Measurements from ENCODE around the gene TDRD9. TPM values are rescaled to one million over a fixed set of nuclear protein-coding genes. Genes with fewer than 3 reads are reported as not detected.
"Not testable (repeated sequence)": the region's sequence is repeated elsewhere in the genome, so short reads cannot be mapped to it uniquely, and the experiment has no call there.

The TDRD9 gene
- not detected in 2 replicates for total RNA-seq (2014; rRNA removed; shearing (Covaris generic); ENCODE audit: low replicate concordance)

GRCh38 chr14:103928011-103928890 is at the start of gene TDRD9:
Gene TDRD9 (plus strand): TSS chr14:103928456. CDS start chr14:103928510, 54 bp downstream.
- no peaks in the 10 kb centered on the region for H3K36me3 ChIP-seq
- no peak for DNase-seq
- H3K27me3 ChIP-seq: no peaks in the 10 kb centered on the region
- H3K9me3 ChIP-seq: no peaks in the 10 kb centered on the region
- no peak within 1 kb of the TSS for H3K4me3 ChIP-seq

GRCh38 chr14:103879118-103879569 is 49.1 kb upstream of the TDRD9 start:
- H3K36me3 ChIP-seq: no peaks in the 10 kb centered on the region
- DNase-seq: no peak
- no peak overlapping the region for H3K4me3 ChIP-seq
- H3K9me3 ChIP-seq: no peaks in the 10 kb centered on the region
- H3K27me3 ChIP-seq: no peaks in the 10 kb centered on the region

GRCh38 chr14:103879570-103880347 is 48.5 kb upstream of the TDRD9 start:
- no peaks in the 10 kb centered on the region for H3K27me3 ChIP-seq
- no peaks in the 10 kb centered on the region for H3K36me3 ChIP-seq
- peak; percentile 59 for DNase-seq
- no peaks in the 10 kb centered on the region for H3K9me3 ChIP-seq
- H3K4me3 ChIP-seq: no peak overlapping the region

- peak; percentile 52 for DNase-seq
- Histone ChIP-seq H3K27me3 (no peaks in the 10 kb centered on the region), H3K4me3 (no peak overlapping the region), H3K9me3 (no peaks in the 10 kb centered on the region), H3K36me3 (no peaks in the 10 kb centered on the region)
These were observed 47.6 kb upstream of the TDRD9 start for GRCh38 chr14:103880348-103881267.

GRCh38 chr14:103881268-103882201 is 46.7 kb upstream of the TDRD9 start:
- no peaks in the 10 kb centered on the region for H3K9me3 ChIP-seq
- H3K27me3 ChIP-seq: no peaks in the 10 kb centered on the region
- DNase-seq: no peak
- H3K4me3 ChIP-seq: no peak overlapping the region
- H3K36me3 ChIP-seq: no peaks in the 10 kb centered on the region

GRCh38 chr14:103882503-103883262 is 45.6 kb upstream of the TDRD9 start:
- H3K9me3 ChIP-seq: no peaks in the 10 kb centered on the region
- H3K36me3 ChIP-seq: no peaks in the 10 kb centered on the region
- no peaks in the 10 kb centered on the region for H3K27me3 ChIP-seq
- DNase-seq: no peak
- H3K4me3 ChIP-seq: no peak overlapping the region

GRCh38 chr14:103883263-103883523 is 45.1 kb upstream of the TDRD9 start:
- no peaks in the 10 kb centered on the region for H3K9me3 ChIP-seq
- H3K36me3 ChIP-seq: no peaks in the 10 kb centered on the region
- no peaks in the 10 kb centered on the region for H3K27me3 ChIP-seq
- DNase-seq: no peak
- H3K4me3 ChIP-seq: no peak overlapping the region

GRCh38 chr14:103884854-103885253 is 43.4 kb upstream of the TDRD9 start:
- DNase-seq: no peak

GRCh38 chr14:103885509-103885932 is 42.7 kb upstream of the TDRD9 start:
- no peak for DNase-seq

More at GRCh38 chr14:103884854-103885253, 43.4 kb upstream of the TDRD9 start:
- H3K27me3 ChIP-seq: no peaks in the 10 kb centered on the region
- H3K9me3 ChIP-seq: no peaks in the 10 kb centered on the region
- H3K36me3 ChIP-seq: no peaks in the 10 kb centered on the region
- H3K4me3 ChIP-seq: no peak overlapping the region

GRCh38 chr14:103886304-103887169 is 41.7 kb upstream of the TDRD9 start:
- Histone ChIP-seq H3K9me3 (no peaks in the 10 kb centered on the region), H3K27me3 (no peaks in the 10 kb centered on the region), H3K36me3 (no peaks in the 10 kb centered on the region), H3K4me3 (no peak overlapping the region)
- no peak for DNase-seq

More at GRCh38 chr14:103885509-103885932, 42.7 kb upstream of the TDRD9 start:
- no peaks in the 10 kb centered on the region for H3K36me3 ChIP-seq
- H3K9me3 ChIP-seq: no peaks in the 10 kb centered on the region
- H3K4me3 ChIP-seq: no peak overlapping the region
- H3K27me3 ChIP-seq: no peaks in the 10 kb centered on the region

GRCh38 chr14:103887170-103887501 is 41.1 kb upstream of the TDRD9 start:
- H3K4me3 ChIP-seq: no peak overlapping the region
- H3K36me3 ChIP-seq: no peaks in the 10 kb centered on the region
- H3K9me3 ChIP-seq: no peaks in the 10 kb centered on the region
- no peak for DNase-seq
- no peaks in the 10 kb centered on the region for H3K27me3 ChIP-seq

GRCh38 chr14:103887557-103888115 is 40.6 kb upstream of the TDRD9 start:
- DNase-seq: no peak
- H3K4me3 ChIP-seq: no peak overlapping the region
- H3K9me3 ChIP-seq: no peaks in the 10 kb centered on the region
- no peaks in the 10 kb centered on the region for H3K36me3 ChIP-seq
- no peaks in the 10 kb centered on the region for H3K27me3 ChIP-seq

- not testable (repeated sequence) for H3K4me3 ChIP-seq, H3K9me3 ChIP-seq, DNase-seq, H3K27me3 ChIP-seq, H3K36me3 ChIP-seq
These were observed 39.3 kb upstream of the TDRD9 start for GRCh38 chr14:103889002-103889312.

GRCh38 chr14:103889313-103890051 is 38.8 kb upstream of the TDRD9 start:
- DNase-seq: peak; percentile 45
- H3K36me3 ChIP-seq: no peaks in the 10 kb centered on the region
- H3K27me3 ChIP-seq: no peaks in the 10 kb centered on the region
- H3K4me3 ChIP-seq: no peak overlapping the region
- no peaks in the 10 kb centered on the region for H3K9me3 ChIP-seq
